22Rv1 (cell line): ENCODE results near the gene FRS2.

ENCODE experiments used
- H3K27ac ChIP-seq: fragments of 450-650 bp; 2 replicates; pipeline ENCODE4 v1.5.1; 2017
- ZFX ChIP-seq: fragments of 450-650 bp; IDR thresholded peaks from 2 replicates; pipeline ENCODE4 v1.6.1; 2017; ENCODE audit warnings: antibody characterized with exemption, borderline replicate concordance
- TF ChIP-seq, protein P1 (sequence below): fragments of 450-650 bp; IDR thresholded peaks from 2 replicates; pipeline ENCODE4 v1.5.1; 2017; ENCODE audit warnings: mild to moderate bottlenecking

The FRS2 gene

DNA sequence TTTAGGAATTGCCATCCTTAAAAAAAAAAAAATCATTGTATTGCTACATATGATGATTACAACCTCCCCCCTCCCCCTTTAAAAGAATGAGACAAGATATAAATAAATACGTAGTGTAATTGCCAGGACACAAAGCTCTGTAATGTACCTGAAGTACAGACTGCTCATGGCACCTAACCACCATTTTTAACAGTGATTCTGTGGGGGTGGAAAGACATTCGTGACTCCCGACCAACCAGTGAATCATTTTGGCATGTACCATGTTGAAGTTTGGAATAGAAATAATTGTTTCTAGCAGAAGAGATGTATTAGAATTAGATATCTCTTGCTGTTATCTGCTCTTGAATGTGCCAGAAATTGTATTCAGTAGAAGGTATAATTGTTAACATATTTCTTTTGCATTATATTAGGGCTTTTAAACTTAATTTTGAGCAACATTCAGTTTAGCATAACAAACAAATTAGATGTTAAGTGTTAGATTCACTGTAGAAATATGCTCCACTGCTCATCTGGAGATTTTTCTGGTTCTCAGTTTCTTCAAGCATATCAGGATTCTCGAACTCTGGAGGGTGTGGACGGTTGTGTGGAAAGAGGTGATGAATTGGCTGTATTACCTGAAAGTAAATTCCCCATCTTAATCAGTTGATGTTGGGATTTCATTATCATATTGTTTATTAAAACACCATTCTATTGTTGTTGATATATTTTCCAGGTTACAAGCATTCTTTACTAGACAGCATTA lies 31.1 kb downstream of the FRS2 start:
- TF ChIP-seq ZFX = no peak
- TF ChIP-seq, protein P1, sequence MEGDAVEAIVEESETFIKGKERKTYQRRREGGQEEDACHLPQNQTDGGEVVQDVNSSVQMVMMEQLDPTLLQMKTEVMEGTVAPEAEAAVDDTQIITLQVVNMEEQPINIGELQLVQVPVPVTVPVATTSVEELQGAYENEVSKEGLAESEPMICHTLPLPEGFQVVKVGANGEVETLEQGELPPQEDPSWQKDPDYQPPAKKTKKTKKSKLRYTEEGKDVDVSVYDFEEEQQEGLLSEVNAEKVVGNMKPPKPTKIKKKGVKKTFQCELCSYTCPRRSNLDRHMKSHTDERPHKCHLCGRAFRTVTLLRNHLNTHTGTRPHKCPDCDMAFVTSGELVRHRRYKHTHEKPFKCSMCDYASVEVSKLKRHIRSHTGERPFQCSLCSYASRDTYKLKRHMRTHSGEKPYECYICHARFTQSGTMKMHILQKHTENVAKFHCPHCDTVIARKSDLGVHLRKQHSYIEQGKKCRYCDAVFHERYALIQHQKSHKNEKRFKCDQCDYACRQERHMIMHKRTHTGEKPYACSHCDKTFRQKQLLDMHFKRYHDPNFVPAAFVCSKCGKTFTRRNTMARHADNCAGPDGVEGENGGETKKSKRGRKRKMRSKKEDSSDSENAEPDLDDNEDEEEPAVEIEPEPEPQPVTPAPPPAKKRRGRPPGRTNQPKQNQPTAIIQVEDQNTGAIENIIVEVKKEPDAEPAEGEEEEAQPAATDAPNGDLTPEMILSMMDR = no peak

DNA sequence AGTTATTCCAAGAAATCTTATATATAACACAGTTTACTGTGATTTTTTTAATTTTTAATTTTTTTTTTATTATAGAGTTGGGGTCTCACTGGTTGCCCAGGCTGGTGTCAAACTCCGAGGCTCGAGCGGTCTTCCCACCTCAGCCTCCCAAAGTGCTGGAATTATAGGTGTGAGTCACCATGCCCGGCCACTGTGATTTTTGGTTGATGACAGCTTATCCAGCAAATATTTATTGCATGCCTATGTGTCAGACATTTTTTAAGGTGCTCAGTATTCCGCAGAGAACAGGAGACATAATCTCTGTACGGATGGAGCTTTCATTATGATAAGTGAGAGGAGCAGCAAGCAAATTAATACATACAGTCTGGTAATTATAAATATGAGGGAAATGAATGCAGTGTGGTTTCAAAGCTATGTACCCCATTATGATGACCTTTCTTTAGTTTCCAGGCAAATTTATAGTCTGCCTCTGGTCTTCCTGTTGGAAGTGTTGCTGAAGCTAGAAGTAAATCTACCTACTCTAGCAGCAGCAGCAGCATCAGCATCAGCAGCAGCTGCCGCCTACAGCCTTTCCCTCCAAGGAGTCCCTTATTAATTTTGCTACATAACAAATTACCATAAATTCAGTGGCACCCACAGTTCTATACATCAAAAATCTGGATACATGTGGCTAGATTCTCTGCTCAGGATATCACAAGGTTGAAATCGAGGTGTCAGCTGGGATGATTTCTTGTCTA lies 32.3 kb downstream of the FRS2 start:
- TF ChIP-seq, protein P1 = no peak
- TF ChIP-seq ZFX = no peak
- no peak overlapping the region for H3K27ac ChIP-seq

More for the DNA sequence above, 31.1 kb downstream of the FRS2 start:
- no peak overlapping the region for H3K27ac ChIP-seq

DNA sequence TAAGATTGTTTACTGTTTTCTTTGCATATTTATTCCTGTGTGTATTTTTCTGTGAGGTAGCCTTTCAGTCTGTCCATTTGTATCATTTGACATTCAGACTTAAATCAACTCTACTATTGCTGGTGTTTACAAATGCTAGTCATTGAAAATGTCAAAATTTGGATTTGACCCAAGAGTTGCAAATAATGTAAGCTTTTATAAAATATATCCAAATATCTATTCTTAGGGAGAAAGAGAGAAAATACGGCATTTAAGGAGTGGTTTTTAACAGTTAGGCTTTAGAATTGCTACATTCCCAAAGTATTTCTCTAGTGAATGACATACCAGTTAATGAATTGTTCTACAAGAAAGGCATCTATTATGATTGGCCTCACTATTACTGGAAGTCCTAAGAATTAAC lies 37.9 kb downstream of the FRS2 start:
- H3K27ac ChIP-seq = no peak overlapping the region
- TF ChIP-seq, protein P1 = no peak
- no peak for TF ChIP-seq ZFX

DNA sequence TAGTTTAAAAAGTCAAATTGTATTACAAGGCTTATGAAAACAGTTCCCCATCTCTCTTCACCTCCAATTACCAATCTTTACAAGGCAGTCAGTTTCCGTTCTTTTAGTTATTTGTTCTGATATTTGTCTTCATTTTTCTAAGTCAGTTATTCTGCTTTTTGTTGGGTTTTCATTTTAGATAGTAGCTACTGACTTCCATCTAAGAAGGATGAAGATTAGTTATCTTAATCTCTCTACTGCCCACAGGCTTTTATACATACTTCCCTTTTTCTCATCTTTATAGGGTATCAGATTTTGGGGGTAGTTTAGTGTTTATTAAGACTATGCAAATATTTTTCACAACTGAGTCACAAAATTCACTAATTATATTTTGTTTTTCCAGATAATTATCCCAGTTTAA lies 38.4 kb downstream of the FRS2 start:
- TF ChIP-seq, protein P1 = no peak
- no peak for TF ChIP-seq ZFX
- no peak overlapping the region for H3K27ac ChIP-seq

DNA sequence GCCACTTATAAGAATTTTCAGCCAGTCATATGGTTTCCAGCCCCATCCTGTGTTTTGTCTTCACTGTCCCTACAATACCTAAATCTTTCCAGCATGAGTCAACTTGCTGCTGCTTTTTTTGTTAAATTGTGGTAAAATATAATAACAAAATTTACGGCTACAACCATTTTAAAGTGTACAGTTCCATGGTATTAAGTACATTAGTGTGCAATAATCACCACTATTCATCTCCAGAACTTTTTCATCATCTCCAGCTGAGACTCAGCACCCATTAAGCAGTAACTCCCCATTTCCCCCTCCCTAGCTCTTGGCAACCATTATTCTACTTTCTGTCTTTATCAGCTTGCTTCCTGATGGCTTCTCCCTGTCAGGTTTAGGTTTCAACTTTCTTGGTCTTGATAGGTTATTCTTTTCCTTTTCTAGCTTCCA lies 39.1 kb downstream of the FRS2 start:
- H3K27ac ChIP-seq = no peak overlapping the region
- no peak for TF ChIP-seq ZFX
- TF ChIP-seq, protein P1 = no peak

DNA sequence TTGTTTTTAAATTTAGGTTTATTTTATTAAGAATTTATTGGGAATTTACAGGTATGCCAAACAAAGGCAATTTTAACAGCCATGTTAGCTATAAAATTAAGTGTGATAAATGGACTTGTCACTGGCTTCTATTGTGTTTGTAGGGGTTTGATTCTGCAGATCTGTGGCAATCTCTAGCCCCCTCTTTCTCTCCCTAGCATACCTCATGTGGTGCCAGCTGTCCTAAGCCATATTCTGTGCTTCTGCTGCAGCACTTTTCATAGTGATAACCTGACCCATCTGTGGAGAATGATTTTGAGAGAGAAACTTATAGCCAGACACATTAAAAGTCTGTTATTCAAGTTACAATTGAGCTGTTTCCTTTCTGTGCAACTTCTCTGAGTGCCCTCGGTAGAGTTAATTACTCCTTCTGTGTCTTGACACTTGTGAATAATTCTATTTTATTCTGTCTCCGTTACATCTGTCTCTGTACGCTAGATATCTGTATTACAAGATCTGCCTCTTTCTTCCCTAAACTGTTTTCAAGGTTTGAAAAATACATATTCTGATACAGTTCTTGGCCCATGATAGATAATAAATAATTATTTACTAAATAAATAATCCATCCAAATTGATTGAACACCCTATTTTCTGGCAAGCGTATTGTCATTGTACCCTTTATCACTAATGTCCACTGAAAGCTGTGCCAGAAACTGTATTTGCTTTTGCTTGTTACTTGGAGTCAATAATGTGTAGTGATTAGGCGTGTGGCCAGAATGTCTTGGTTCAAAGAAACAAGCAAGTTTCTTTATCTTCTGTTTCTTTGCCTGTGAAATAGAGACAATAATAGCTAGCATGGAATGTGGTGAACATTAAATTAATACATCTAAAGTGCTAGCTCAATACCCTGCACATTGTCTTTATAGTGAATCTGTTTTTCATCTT lies 40.0 kb downstream of the FRS2 start:
- H3K27ac ChIP-seq = no peak overlapping the region
- TF ChIP-seq, protein P1 = no peak
- no peak for TF ChIP-seq ZFX
